GM19025 (cell line): ENCODE measurements around the gene XXYLT1.
"Not testable (repeated sequence)": the region's sequence is repeated elsewhere in the genome, so short reads cannot be mapped to it uniquely, and the experiment has no call there.

Experiments used
- ATAC-seq: cut with Tn5 transposase; IDR thresholded peaks from one replicate; pipeline ENCODE4 v1.9.1; 2021; ENCODE audit warnings: mild to moderate bottlenecking, low read depth, moderate library complexity; ENCODE audit not compliant: unreplicated experiment

Gene XXYLT1

GRCh38 chr3:195103623-195104022 is 167.3 kb downstream of the XXYLT1 start:
- no peak for ATAC-seq

- no peak for ATAC-seq
Observed at GRCh38 chr3:195102609-195103467, 168.1 kb downstream of the XXYLT1 start.

GRCh38 chr3:195101927-195102608 is 168.9 kb downstream of the XXYLT1 start:
- no peak for ATAC-seq

- no peak for ATAC-seq
Observed at GRCh38 chr3:195101001-195101583, 169.9 kb downstream of the XXYLT1 start.

- ATAC-seq: no peak
Observed at GRCh38 chr3:195099951-195100785, 170.8 kb downstream of the XXYLT1 start.

GRCh38 chr3:195098741-195099525 is 172.0 kb downstream of the XXYLT1 start:
- no peak for ATAC-seq

- ATAC-seq: no peak
Observed at GRCh38 chr3:195097331-195098255, 173.4 kb downstream of the XXYLT1 start.

GRCh38 chr3:195096484-195097330 is 174.3 kb downstream of the XXYLT1 start:
- no peak for ATAC-seq

- no peak for ATAC-seq
Observed at GRCh38 chr3:195096053-195096452, 174.9 kb downstream of the XXYLT1 start.

GRCh38 chr3:195095704-195096036 is 175.3 kb downstream of the XXYLT1 start:
- no peak for ATAC-seq

GRCh38 chr3:195095035-195095703 is 175.8 kb downstream of the XXYLT1 start:
- peak; percentile 51 for ATAC-seq

- peak; percentile 65 for ATAC-seq
Observed at GRCh38 chr3:195094191-195094921, 176.6 kb downstream of the XXYLT1 start.

- ATAC-seq: no peak
Observed at GRCh38 chr3:195093731-195094130, 177.2 kb downstream of the XXYLT1 start.

GRCh38 chr3:195087840-195088601 is 182.9 kb downstream of the XXYLT1 start:
- not testable (repeated sequence) for ATAC-seq

GRCh38 chr3:195087328-195087727 is 183.6 kb downstream of the XXYLT1 start:
- ATAC-seq: no peak

- ATAC-seq: no peak
Observed at GRCh38 chr3:195086885-195087284, 184.1 kb downstream of the XXYLT1 start.
